A549 treated with RU486 at 1 μM for 4 hours (cell line): ENCODE results near the gene GSN. TPM values are rescaled to one million over a fixed set of nuclear protein-coding genes. Genes with fewer than 3 reads are reported as not detected.

ENCODE experiments used
- total RNA-seq: library from RNA; stranded (reverse); fragments of 200-300 nt; extraction: Qiagen RNA extraction; gene quantifications from 5 replicates; pipeline ENCODE4 v1.2.3, GENCODE V29; 2022; ENCODE audit warnings: low read depth

Gene GSN
- total RNA-seq, result 42.9 to 49.0 TPM (median 44.3 TPM) in 5 replicates

GRCh38 chr9:121267689-121268597, at the start of gene GSN:
Gene GSN (plus strand): TSS chr9:121268162. CDS start chr9:121301972, 33,810 bp downstream.

GRCh38 chr9:121369595-121370265, 101.8 kb downstream of the GSN start, which contains the start of gene STOM:
Gene STOM (minus strand): TSS chr9:121370250. CDS start chr9:121370187, 63 bp downstream.

Other genes starting within 250 kb of the GSN start
- gene C5, start 217.9 kb upstream of the GSN start, total RNA-seq, result 8.3 to 15.6 TPM (median 13.0 TPM) in 5 replicates
- 5.0 to 8.0 TPM (median 6.8 TPM) in 5 replicates for gene CNTRL, start 193.2 kb upstream of the GSN start, total RNA-seq
- gene RAB14, start 66.3 kb upstream of the GSN start, total RNA-seq, result 41.5 to 49.3 TPM (median 45.8 TPM) in 5 replicates
- gene STOM, start 102.1 kb downstream of the GSN start, total RNA-seq, result 103 to 158 TPM (median 115 TPM) in 5 replicates
- gene GGTA1, start 231.7 kb downstream of the GSN start, total RNA-seq, result 0.06 TPM in 1 of 5 replicates, not detected in the others